ENCODE data around the gene ZBTB46. TPM values are rescaled to one million over a fixed set of nuclear protein-coding genes. Genes with fewer than 3 reads are reported as not detected.
A peak's percentile ranks its signal among the peaks of the same experiment; 100 is the strongest.

Gene ZBTB46
- total RNA-seq, 6 experiments from 2014 or later, result 0.38 to 1.1 (median 0.64) TPM

- Mint-ChIP-seq H3K9me3 (no peaks in the 10 kb centered on the region), H3K36me3 (ENCODE audit: low read depth) (no peaks in the 10 kb centered on the region), H3K27ac (no peak overlapping the region), H3K27me3 (ENCODE audit: insufficient read depth) (no peaks in the 10 kb centered on the region; the same call in 1 of the 2 replicates), H3K4me1 (ENCODE audit: low read depth) (peaks cover 8% of the 10 kb centered on the region), H3K4me3 (no peak overlapping the region)
- DNase-seq, result no peak
- no peak for TF ChIP-seq CTCF (IDR thresholded peaks at IDR 0.05)
Measured at GRCh38 chr20:63782521-63782971, 48.5 kb downstream of the ZBTB46 start.

GRCh38 chr20:63782051-63782471 lies 49.0 kb downstream of the ZBTB46 start:
- TF ChIP-seq CTCF (IDR thresholded peaks at IDR 0.05), result 0 out of 2 replicates have a peak, but pooled peaks have one; percentile 7
- no peaks in the 10 kb centered on the region; the same call in 1 of the 2 replicates for H3K27me3 Mint-ChIP-seq (ENCODE audit: insufficient read depth)
- DNase-seq, result no peak
- no peaks in the 10 kb centered on the region for H3K9me3 Mint-ChIP-seq
- no peaks in the 10 kb centered on the region for H3K36me3 Mint-ChIP-seq (ENCODE audit: low read depth)
- no peak overlapping the region for H3K27ac Mint-ChIP-seq
- H3K4me3 Mint-ChIP-seq, result no peak overlapping the region
- H3K4me1 Mint-ChIP-seq (ENCODE audit: low read depth), result peaks cover 10% of the 10 kb centered on the region

- Mint-ChIP-seq H3K36me3 (ENCODE audit: low read depth) (no peaks in the 10 kb centered on the region), H3K4me1 (ENCODE audit: low read depth) (peaks cover 10% of the 10 kb centered on the region), H3K27me3 (ENCODE audit: insufficient read depth) (no peaks in the 10 kb centered on the region; the same call in 1 of the 2 replicates), H3K4me3 (no peak overlapping the region), H3K9me3 (no peaks in the 10 kb centered on the region), H3K27ac (no peak overlapping the region)
- DNase-seq, result no peak
- no peak for TF ChIP-seq CTCF (IDR thresholded peaks at IDR 0.05)
Measured at GRCh38 chr20:63781181-63781580, 49.9 kb downstream of the ZBTB46 start.

- no peak overlapping the region for H3K4me3 Mint-ChIP-seq
- H3K9me3 Mint-ChIP-seq, result no peaks in the 10 kb centered on the region
- no peak for DNase-seq
- TF ChIP-seq CTCF (IDR thresholded peaks at IDR 0.05), result 0 out of 2 replicates have a peak, but pooled peaks have one; percentile 16
- H3K27ac Mint-ChIP-seq, result no peak overlapping the region
- H3K4me1 Mint-ChIP-seq (ENCODE audit: low read depth), result peaks cover 15% of the 10 kb centered on the region
- no peaks in the 10 kb centered on the region; the same call in none of the 2 replicates for H3K27me3 Mint-ChIP-seq (ENCODE audit: insufficient read depth)
- no peaks in the 10 kb centered on the region for H3K36me3 Mint-ChIP-seq (ENCODE audit: low read depth)
Measured at GRCh38 chr20:63778857-63779256, 52.2 kb downstream of the ZBTB46 start.

- H3K9me3 Mint-ChIP-seq, result no peaks in the 10 kb centered on the region
- peaks cover 16% of the 10 kb centered on the region for H3K4me1 Mint-ChIP-seq (ENCODE audit: low read depth)
- DNase-seq, result peak; percentile 18
- H3K27ac Mint-ChIP-seq, result no peak overlapping the region; the same call in 1 of the 2 replicates
- H3K27me3 Mint-ChIP-seq (ENCODE audit: insufficient read depth), result no peaks in the 10 kb centered on the region; the same call in none of the 2 replicates
- no peaks in the 10 kb centered on the region for H3K36me3 Mint-ChIP-seq (ENCODE audit: low read depth)
- H3K4me3 Mint-ChIP-seq, result no peak overlapping the region
- no peak for TF ChIP-seq CTCF (IDR thresholded peaks at IDR 0.05)
Measured at GRCh38 chr20:63778034-63778752, 52.9 kb downstream of the ZBTB46 start.
